Measurements from ENCODE around the gene RNASE8. TPM values are rescaled to one million over a fixed set of nuclear protein-coding genes. Genes with fewer than 3 reads are reported as not detected.

RNASE8 gene
- total and polyA plus RNA-seq, 2 of the 4 experiments (the other 2 are of a cell fraction) = not detected

- H2AK9ac ChIP-seq (replicated peaks; ENCODE audit: low read depth, low read length, poor library complexity) = no peak overlapping the region
- H4K91ac ChIP-seq (ENCODE audit: insufficient read depth, low read depth, low read length) = no peak overlapping the region
- no peak overlapping the region for H3K27ac ChIP-seq (ENCODE audit: insufficient read depth, low read length)
- H3K36me3 ChIP-seq (ENCODE audit: control insufficient read depth, insufficient read depth, low read length) = no peaks in the 10 kb centered on the region
- H3K14ac ChIP-seq (replicated peaks; ENCODE audit: low read depth, low read length) = no peak overlapping the region
- POLR2A ChIA-PET (ENCODE audit: unreplicated experiment) = no interaction called here
- H3K9ac ChIP-seq (ENCODE audit: low read depth, low read length) = no peak overlapping the region
- H3K27me3 ChIP-seq (ENCODE audit: control insufficient read depth, insufficient read depth, low read length) = peaks cover 13% of the 10 kb centered on the region
- no peak overlapping the region for H4K5ac ChIP-seq (ENCODE audit: low read depth, low read length)
- in situ Hi-C loops (cut with MboI; ENCODE audit: low sequenced_read_pairs) (no loop called here), intact Hi-C loops (cut with micrococcal nuclease) (no loop called here), dilution Hi-C loops (cut with HindIII; ENCODE audit: low sequenced_read_pairs, unreplicated experiment) (no loop called here)
- TF ChIP-seq CHD1 (IDR thresholded peaks at IDR 0.05; ENCODE audit: low read depth, low read length) = no peak
- TF ChIP-seq FOS (IDR thresholded peaks at IDR 0.05; ENCODE audit: low read depth, low read length) = 0 out of 2 replicates have a peak, but pooled peaks have one; percentile 11
- CTCF ChIA-PET = no interaction called here
- H2AK5ac ChIP-seq (ENCODE audit: low read depth, low read length) = no peak overlapping the region
- no peak overlapping the region for H2BK15ac ChIP-seq (ENCODE audit: low read depth, low read length)
- H3K4me3 ChIP-seq (ENCODE audit: insufficient read depth, low read depth, low read length) = 0 out of 2 replicates have a peak overlapping the region, but pooled peaks have one; percentile 11
- DNase-seq = peak; percentile 59
- no peak overlapping the region for H4K8ac ChIP-seq (ENCODE audit: low read depth in 2 of 2, low read length in 2 of 2)
- 60% methylated on average over 1 of the region's 3 CpGs; no CpG with 5 or more reads in 1 of the 2 experiments for WGBS, 2 experiments (ENCODE audit: extremely low coverage in 2 of 2, insufficient read length in 1 of 2)
- no peak overlapping the region for H2AFZ ChIP-seq (replicated peaks; ENCODE audit: low read length, poor library complexity)
- no peaks in the 10 kb centered on the region for H4K20me1 ChIP-seq (ENCODE audit: insufficient read depth, low read length)
- peak overlapping the region; percentile 86; the same call in 1 of the 2 replicates for H3K4me2 ChIP-seq (ENCODE audit: low read depth, low read length)
- H3K79me1 ChIP-seq (ENCODE audit: low read depth in 1 of 2, low read length in 2 of 2) = no peaks in the 10 kb centered on the region
- H3K4ac ChIP-seq (ENCODE audit: low read depth, low read length) = no peak overlapping the region
- H3K18ac ChIP-seq (ENCODE audit: low read depth, low read length) = no peak overlapping the region; the same call in 1 of the 2 replicates
- BruUV-seq (replicated peaks) = no TSS peak
- H2BK5ac ChIP-seq (ENCODE audit: low read depth, low read length, poor library complexity, severe bottlenecking) = no peak overlapping the region
- H3K23ac ChIP-seq (ENCODE audit: low read depth, low read length) = no peak overlapping the region
- H3K56ac ChIP-seq (ENCODE audit: extremely low read depth, insufficient read depth, low read length) = no peak overlapping the region
- no peak overlapping the region for H2BK120ac ChIP-seq (ENCODE audit: low read depth, low read length)
- no peaks in the 10 kb centered on the region for H3K9me3 ChIP-seq (ENCODE audit: control insufficient read depth, insufficient read depth, low read length)
- H2BK20ac ChIP-seq (ENCODE audit: low read depth, low read length) = no peak overlapping the region
- no peaks in the 10 kb centered on the region for H3K9me1 ChIP-seq (ENCODE audit: insufficient read depth, low read length)
- ATAC-seq (ENCODE audit: low read depth) = peak; percentile 74
- H3K4me1 ChIP-seq (ENCODE audit: control insufficient read depth, insufficient read depth, low read length) = peaks cover 4% of the 10 kb centered on the region; the same call in 1 of the 2 replicates
Measured at GRCh38 chr14:21049271-21049673, 8.3 kb upstream of the RNASE8 start.
